GM18502 (cell line): ENCODE results near the gene PRTFDC1.
"Not testable (repeated sequence)": the region's sequence is repeated elsewhere in the genome, so short reads cannot be mapped to it uniquely, and the experiment has no call there.

Experiments
- ATAC-seq: cut with Tn5 transposase; IDR thresholded peaks from one replicate; pipeline ENCODE4 v1.9.1; 2021; ENCODE audit warnings: mild to moderate bottlenecking; ENCODE audit not compliant: unreplicated experiment, poor library complexity

Gene PRTFDC1

GRCh38 chr10:24952143-24952706 lies at the start of gene PRTFDC1:
PRTFDC1 (minus strand) TSS chr10:24952606; CDS start chr10:24952575, 31 bp downstream.
- ATAC-seq, result peak; percentile 47

GRCh38 chr10:24998044-24998443 lies 45.6 kb upstream of the PRTFDC1 start:
- ATAC-seq, result no peak

- ATAC-seq, result no peak
Measured at GRCh38 chr10:24995072-24995471, 42.7 kb upstream of the PRTFDC1 start.

GRCh38 chr10:24993237-24993958 lies 41.0 kb upstream of the PRTFDC1 start:
- ATAC-seq, result no peak

GRCh38 chr10:24992512-24993133 lies 40.2 kb upstream of the PRTFDC1 start:
- no peak for ATAC-seq

- no peak for ATAC-seq
Measured at GRCh38 chr10:24991298-24991697, 38.9 kb upstream of the PRTFDC1 start.

GRCh38 chr10:24989867-24990266 lies 37.5 kb upstream of the PRTFDC1 start:
- ATAC-seq, result no peak

- no peak for ATAC-seq
Measured at GRCh38 chr10:24988831-24989640, 36.6 kb upstream of the PRTFDC1 start.

- no peak for ATAC-seq
Measured at GRCh38 chr10:24984906-24985305, 32.5 kb upstream of the PRTFDC1 start.

GRCh38 chr10:24983946-24984345 lies 31.5 kb upstream of the PRTFDC1 start:
- ATAC-seq, result no peak

GRCh38 chr10:24983130-24983529 lies 30.7 kb upstream of the PRTFDC1 start:
- ATAC-seq, result no peak

- no peak for ATAC-seq
Measured at GRCh38 chr10:24982319-24983112, 30.1 kb upstream of the PRTFDC1 start.

- ATAC-seq, result no peak
Measured at GRCh38 chr10:24981161-24981710, 28.8 kb upstream of the PRTFDC1 start.

- ATAC-seq, result no peak
Measured at GRCh38 chr10:24979685-24980084, 27.3 kb upstream of the PRTFDC1 start.

- ATAC-seq, result no peak
Measured at GRCh38 chr10:24974976-24975375, 22.6 kb upstream of the PRTFDC1 start.

- no peak for ATAC-seq
Measured at GRCh38 chr10:24973163-24973562, 20.8 kb upstream of the PRTFDC1 start.

- ATAC-seq, result no peak
Measured at GRCh38 chr10:24971374-24971773, 19.0 kb upstream of the PRTFDC1 start.

GRCh38 chr10:24969841-24970281 lies 17.5 kb upstream of the PRTFDC1 start:
- no peak for ATAC-seq

- not testable (repeated sequence) for ATAC-seq
Measured at GRCh38 chr10:24968951-24969350, 16.5 kb upstream of the PRTFDC1 start.

- no peak for ATAC-seq
Measured at GRCh38 chr10:24968349-24968748, 15.9 kb upstream of the PRTFDC1 start.
